ENCODE data around the gene FAHD2A.

- TF ChIP-seq POLR2A (IDR thresholded peaks at IDR 0.05; ENCODE audit: low read depth, low read length) (no peak), MYC (IDR thresholded peaks at IDR 0.05; ENCODE audit: low read depth, low read length) (no peak), CTCF (IDR thresholded peaks at IDR 0.05; ENCODE audit: extremely low read depth in 1 of 2, insufficient read depth in 1 of 2, low read depth in 1 of 2, low read length in 2 of 2) (no peak), EZH2 (IDR thresholded peaks at IDR 0.05; ENCODE audit: borderline replicate concordance, low read depth, low read length, severe bottlenecking) (no peak)
These were observed 41.1 kb upstream of the FAHD2A start for GRCh38 chr2:95361216-95361980.
